Tibial nerve (tissue), 4 donors: Measurements from ENCODE around the gene KCNK1. TPM values are rescaled to one million over a fixed set of nuclear protein-coding genes. Genes with fewer than 3 reads are reported as not detected.

Experiments used
- DNase-seq, 2 donors: peaks; one replicate each; pipeline ENCODE4 v3.0.0-alpha.2; 2019; ENCODE audit warnings: low spot score in 2 of 2
- H3K27ac ChIP-seq, 4 donors: fragments of 200-600 bp; sonication (generic) in 3 of 4; one replicate each; pipeline ENCODE4 v1.5.1; 2017 to 2019; ENCODE audit warnings: mild to moderate bottlenecking in 1 of 4
- H3K27me3 ChIP-seq, 2 donors: fragments of 200-600 bp; sonication (generic) in 1 of 2; one replicate each; pipeline versions ENCODE4 v1.5.1 to v1.6.0; 2017 to 2019
- H3K36me3 ChIP-seq, 3 donors: fragments of 200-600 bp; sonication (generic); one replicate each; pipeline ENCODE4 v1.5.1; 2018 to 2019
- H3K4me1 ChIP-seq, 4 donors: fragments of 200-600 bp; sonication (generic) in 3 of 4; one replicate each; pipeline ENCODE4 v1.5.1; 2017 to 2019
- H3K4me3 ChIP-seq, 4 donors: fragments of 200-600 bp; sonication (generic) in 3 of 4; one replicate each; pipeline ENCODE4 v1.5.1; 2017 to 2019; ENCODE audit warnings: mild to moderate bottlenecking in 1 of 4, moderate library complexity in 1 of 4
- H3K9me3 ChIP-seq, 4 donors: fragments of 200-600 bp; sonication (generic) in 3 of 4; one replicate each; pipeline ENCODE4 v1.5.1; 2017 to 2019
- EP300 ChIP-seq, 2 donors: sonication (generic); formaldehyde crosslinking; IDR thresholded peaks; one replicate each; pipeline ENCODE4 v1.6.1; 2017; ENCODE audit warnings: antibody characterized with exemption in 2 of 2, mild to moderate bottlenecking in 1 of 2
- POLR2A ChIP-seq, 2 donors: fragments of 450-650 bp; IDR thresholded peaks; one replicate each; pipeline ENCODE4 v1.6.1; 2017; ENCODE audit warnings: antibody characterized with exemption in 2 of 2, mild to moderate bottlenecking in 2 of 2, moderate library complexity in 2 of 2
- WGBS, 2 donors: methylation state at CpG; one replicate each; pipeline ENCODE4 v1.1.5; 2018; 5-methylcytosine and 5-hydroxymethylcytosine counted together
- total RNA-seq, 4 donors: library from RNA; depleted of rRNA; stranded (reverse); fragments of >200 nt; gene quantifications; one replicate each; pipeline ENCODE4 v1.1.0, GENCODE V29; 2016
- TF ChIP-seq, protein P1 (sequence below), 5 experiments: fragments of 200-600 bp in 3 of 5; fragments of 450-650 bp in 2 of 5; sonication (generic) in 3 of 5; IDR thresholded peaks; one replicate each; pipeline ENCODE4 v1.5.1; 2016 to 2019; ENCODE audit warnings: antibody characterized with exemption in 5 of 5, mild to moderate bottlenecking in 3 of 5, moderate library complexity in 2 of 5

KCNK1 gene
- total RNA-seq, 4 donors from 2014 or later = 3.7 to 6.5 (median 4.9) TPM

DNA sequence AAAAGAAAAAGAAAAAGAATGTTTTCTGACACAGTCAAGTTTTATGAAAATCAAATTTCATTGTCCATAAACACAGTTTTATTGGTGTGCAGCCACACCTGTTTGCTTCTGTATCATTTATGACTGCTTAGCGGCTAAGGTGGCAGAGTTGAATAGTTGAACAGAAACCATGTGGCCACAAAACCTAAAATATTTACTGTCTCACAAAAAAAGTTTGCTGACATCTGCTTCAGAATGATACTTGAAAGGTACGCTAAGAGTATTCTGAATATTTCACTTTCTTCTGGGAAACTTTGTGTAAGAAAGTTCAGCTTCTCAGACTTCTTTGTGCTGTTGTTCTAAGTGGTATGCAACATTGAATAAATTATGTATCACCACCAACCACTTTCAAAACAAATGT, 6.2 kb downstream of the KCNK1 start:
- TF ChIP-seq POLR2A (IDR thresholded peaks at IDR 0.05) (no peak), EP300 (IDR thresholded peaks at IDR 0.05) (no peak)
- TF ChIP-seq, protein P1, sequence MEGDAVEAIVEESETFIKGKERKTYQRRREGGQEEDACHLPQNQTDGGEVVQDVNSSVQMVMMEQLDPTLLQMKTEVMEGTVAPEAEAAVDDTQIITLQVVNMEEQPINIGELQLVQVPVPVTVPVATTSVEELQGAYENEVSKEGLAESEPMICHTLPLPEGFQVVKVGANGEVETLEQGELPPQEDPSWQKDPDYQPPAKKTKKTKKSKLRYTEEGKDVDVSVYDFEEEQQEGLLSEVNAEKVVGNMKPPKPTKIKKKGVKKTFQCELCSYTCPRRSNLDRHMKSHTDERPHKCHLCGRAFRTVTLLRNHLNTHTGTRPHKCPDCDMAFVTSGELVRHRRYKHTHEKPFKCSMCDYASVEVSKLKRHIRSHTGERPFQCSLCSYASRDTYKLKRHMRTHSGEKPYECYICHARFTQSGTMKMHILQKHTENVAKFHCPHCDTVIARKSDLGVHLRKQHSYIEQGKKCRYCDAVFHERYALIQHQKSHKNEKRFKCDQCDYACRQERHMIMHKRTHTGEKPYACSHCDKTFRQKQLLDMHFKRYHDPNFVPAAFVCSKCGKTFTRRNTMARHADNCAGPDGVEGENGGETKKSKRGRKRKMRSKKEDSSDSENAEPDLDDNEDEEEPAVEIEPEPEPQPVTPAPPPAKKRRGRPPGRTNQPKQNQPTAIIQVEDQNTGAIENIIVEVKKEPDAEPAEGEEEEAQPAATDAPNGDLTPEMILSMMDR (IDR thresholded peaks at IDR 0.05) = no peak
- Histone ChIP-seq H3K27me3 (peaks cover 0 to 8% of the 10 kb centered on the region in 2 donors), H3K36me3 (no peaks in the 10 kb centered on the region), H3K4me3 (no peak overlapping the region), H3K9me3 (no peaks in the 10 kb centered on the region), H3K27ac (no peak overlapping the region), H3K4me1 (peaks cover 0 to 1% (median 0%) of the 10 kb centered on the region in 4 donors)
- no peak for DNase-seq
- WGBS, 2 donors = 82 to 92% methylated on average over 2 of the region's 2 CpGs

DNA sequence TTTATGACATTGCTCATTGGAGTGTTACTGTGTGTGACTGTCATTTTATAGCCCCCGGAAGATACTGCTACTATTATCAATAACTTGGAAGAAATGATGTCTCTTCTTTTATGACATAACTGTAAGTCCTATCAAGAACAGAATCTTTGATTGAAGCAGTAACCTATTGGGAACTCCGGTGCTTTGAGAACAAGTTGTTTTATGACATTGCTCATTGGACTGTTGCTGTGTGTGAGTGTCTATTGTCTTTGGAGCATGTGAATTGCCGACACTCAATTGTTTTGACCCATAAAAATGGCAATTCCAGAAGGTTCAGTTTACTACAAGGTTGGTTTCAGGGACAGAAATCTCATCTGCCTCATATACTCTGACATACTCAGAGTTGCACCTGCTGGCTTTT, 8.0 kb downstream of the KCNK1 start:
- Histone ChIP-seq H3K27ac (no peak overlapping the region), H3K4me1 (no peaks in the 10 kb centered on the region), H3K27me3 (no peaks in the 10 kb centered on the region), H3K9me3 (no peaks in the 10 kb centered on the region), H3K36me3 (no peaks in the 10 kb centered on the region), H3K4me3 (no peak overlapping the region)
- DNase-seq = no peak
- WGBS, 2 donors = 70 to 73% methylated on average over 3 of the region's 3 CpGs
- TF ChIP-seq, protein P1 (IDR thresholded peaks at IDR 0.05) = no peak
- TF ChIP-seq EP300 (IDR thresholded peaks at IDR 0.05) = no peak

DNA sequence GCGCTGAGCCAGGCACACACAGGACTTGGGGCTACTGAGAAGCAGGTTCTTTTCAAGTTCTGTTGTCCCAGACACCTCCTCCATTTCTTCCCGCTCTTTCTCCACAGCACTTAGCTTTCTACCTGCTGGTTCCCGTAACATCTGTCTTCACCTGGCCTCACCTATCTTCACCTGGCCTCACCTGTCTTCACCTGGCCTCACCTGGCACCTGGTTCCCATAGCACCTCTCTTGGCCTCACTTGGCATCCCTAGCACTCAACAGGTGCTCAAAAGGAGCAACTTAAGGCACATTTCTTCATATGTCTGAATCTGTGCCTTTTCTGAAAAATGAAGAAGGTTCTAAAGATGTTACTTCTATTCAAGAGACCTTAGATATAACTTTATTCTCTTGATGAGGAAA, 10.4 kb downstream of the KCNK1 start:
- Histone ChIP-seq H3K4me1 (no peaks in the 10 kb centered on the region), H3K27me3 (no peaks in the 10 kb centered on the region), H3K9me3 (no peaks in the 10 kb centered on the region), H3K4me3 (no peak overlapping the region), H3K27ac (no peak overlapping the region), H3K36me3 (no peaks in the 10 kb centered on the region)
- no peak for DNase-seq
- WGBS, 2 donors = 92 to 98% methylated on average over 3 of the region's 3 CpGs
- TF ChIP-seq, protein P1 (IDR thresholded peaks at IDR 0.05) = no peak
- no peak for TF ChIP-seq EP300 (IDR thresholded peaks at IDR 0.05)
- no peak for TF ChIP-seq POLR2A (IDR thresholded peaks at IDR 0.05)

DNA sequence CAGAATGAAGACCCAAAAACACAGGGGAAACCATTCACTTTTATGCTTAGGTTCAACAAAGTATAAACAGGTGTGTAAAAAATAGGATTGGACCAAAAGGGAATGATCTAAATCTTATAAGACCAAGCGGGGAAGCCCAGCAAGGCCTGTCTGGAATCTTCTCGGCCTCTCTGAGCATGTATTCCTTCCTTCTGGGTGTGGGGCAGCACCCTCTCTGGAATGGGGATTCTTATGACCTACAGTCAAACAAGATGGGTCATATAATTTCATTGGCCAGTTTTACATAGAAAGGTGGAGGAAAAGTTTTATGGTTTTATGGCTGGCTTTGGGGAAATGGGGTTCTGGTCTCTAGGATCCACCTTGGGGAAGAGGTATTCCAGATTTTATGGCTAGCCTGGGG, 11.2 kb downstream of the KCNK1 start:
- WGBS, 2 donors = 88 to 93% methylated on average over 2 of the region's 2 CpGs
- Histone ChIP-seq H3K4me3 (no peak overlapping the region), H3K27me3 (no peaks in the 10 kb centered on the region), H3K36me3 (no peaks in the 10 kb centered on the region), H3K27ac (no peak overlapping the region), H3K4me1 (no peaks in the 10 kb centered on the region), H3K9me3 (no peaks in the 10 kb centered on the region)
- no peak for TF ChIP-seq POLR2A (IDR thresholded peaks at IDR 0.05)
- TF ChIP-seq, protein P1 (IDR thresholded peaks at IDR 0.05) = no peak
- no peak for TF ChIP-seq EP300 (IDR thresholded peaks at IDR 0.05)
- DNase-seq = no peak

DNA sequence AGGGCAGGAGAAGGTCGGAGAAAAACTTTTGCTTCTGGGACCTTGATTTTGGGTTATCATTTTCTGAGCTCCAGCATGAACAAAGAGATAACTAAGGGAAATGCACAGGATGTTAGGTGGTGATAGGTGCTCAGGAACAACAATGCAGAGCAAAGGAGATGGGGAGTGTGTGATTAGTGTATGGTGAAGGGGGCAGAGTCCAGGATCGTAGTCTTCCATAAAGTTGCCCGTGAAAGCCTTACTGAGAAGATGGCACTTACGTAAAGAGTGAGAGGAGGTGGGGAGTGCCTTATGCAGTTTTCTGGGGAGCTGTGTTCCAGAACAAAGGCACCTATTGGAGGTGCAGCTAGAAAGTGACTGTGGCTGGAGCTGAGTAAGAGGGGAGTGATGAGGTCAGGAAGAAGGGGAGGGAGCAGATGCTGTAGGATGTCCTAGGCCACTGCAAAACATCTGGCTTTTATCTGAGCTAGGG, 11.6 kb downstream of the KCNK1 start:
- DNase-seq = no peak
- TF ChIP-seq, protein P1 (IDR thresholded peaks at IDR 0.05) = no peak
- TF ChIP-seq EP300 (IDR thresholded peaks at IDR 0.05) (no peak), POLR2A (IDR thresholded peaks at IDR 0.05) (no peak)
- H3K27me3 ChIP-seq = no peaks in the 10 kb centered on the region
- H3K4me3 ChIP-seq = no peak overlapping the region
- H3K27ac ChIP-seq = no peak overlapping the region
- 74 to 76% methylated on average over 4 of the region's 4 CpGs for WGBS, 2 donors
- H3K9me3 ChIP-seq = no peaks in the 10 kb centered on the region
- no peaks in the 10 kb centered on the region for H3K36me3 ChIP-seq
- H3K4me1 ChIP-seq = no peaks in the 10 kb centered on the region
